Gastroesophageal sphincter (tissue), 4 donors: Measurements from ENCODE around the gene ATF5. TPM values are rescaled to one million over a fixed set of nuclear protein-coding genes. Genes with fewer than 3 reads are reported as not detected.

Experiments
- ATAC-seq: fragments of 150-250 bp; one replicate; pipeline ENCODE4 v1.9.1; 2016; ENCODE audit warnings: mild to moderate bottlenecking, moderate library complexity
- H3K27ac ChIP-seq, 4 donors: fragments of 200-600 bp; sonication (generic) in 3 of 4; 1 replicate in 3 of 4; 2 replicates in 1 of 4; pipeline ENCODE4 v1.5.1; 2016 to 2019
- H3K27me3 ChIP-seq: fragments of 200-600 bp; sonication (generic); one replicate; pipeline ENCODE4 v1.5.1; 2019
- H3K36me3 ChIP-seq, 2 donors: fragments of 200-600 bp; sonication (generic); one replicate each; pipeline ENCODE4 v1.5.1; 2019; ENCODE audit warnings: control low read depth in 1 of 2
- H3K4me1 ChIP-seq, 3 donors: fragments of 200-600 bp; sonication (generic); 1 replicate in 2 of 3; 2 replicates in 1 of 3; pipeline ENCODE4 v1.5.1; 2016 to 2019; ENCODE audit warnings: control low read depth in 2 of 3
- H3K4me3 ChIP-seq, 2 donors: fragments of 200-600 bp; sonication (generic); one replicate each; pipeline ENCODE4 v1.5.1; 2019; ENCODE audit warnings: mild to moderate bottlenecking in 1 of 2, moderate library complexity in 1 of 2
- H3K9me3 ChIP-seq, 3 donors: fragments of 200-600 bp; sonication (generic); one replicate each; pipeline ENCODE4 v1.5.1; 2017 to 2019; ENCODE audit warnings: control low read depth in 2 of 3
- EP300 ChIP-seq: sonication (generic); formaldehyde crosslinking; IDR thresholded peaks from one replicate; pipeline ENCODE4 v1.6.1; 2017; ENCODE audit warnings: antibody characterized with exemption, mild to moderate bottlenecking
- POLR2A ChIP-seq, 2 donors: fragments of 450-650 bp; IDR thresholded peaks; one replicate each; pipeline ENCODE4 v1.6.1; 2017; ENCODE audit warnings: antibody characterized with exemption in 2 of 2, mild to moderate bottlenecking in 2 of 2, moderate library complexity in 1 of 2
- POLR2AphosphoS5 ChIP-seq: sonication (generic); formaldehyde crosslinking; IDR thresholded peaks from one replicate; pipeline ENCODE4 v1.6.1; 2017; ENCODE audit warnings: antibody characterized with exemption
- WGBS, 2 donors: methylation state at CpG; one replicate each; pipeline ENCODE4 v1.1.5; 2018; ENCODE audit warnings: low coverage in 1 of 2; 5-methylcytosine and 5-hydroxymethylcytosine counted together
- total RNA-seq, 4 donors: library from RNA; depleted of rRNA; stranded (reverse); fragments of >200 nt; gene quantifications; one replicate each; pipeline ENCODE4 v1.1.0, GENCODE V29; 2016
- TF ChIP-seq, protein P1 (sequence below), 4 experiments: fragments of 200-600 bp in 2 of 4; fragments of 450-650 bp in 2 of 4; sonication (generic) in 1 of 4; IDR thresholded peaks; one replicate each; pipeline ENCODE4 v1.5.1; 2017 to 2019; ENCODE audit warnings: antibody characterized with exemption in 4 of 4, mild to moderate bottlenecking in 2 of 4, moderate library complexity in 2 of 4

The ATF5 gene
- total RNA-seq, 4 donors from 2014 or later: 12.3 to 22.7 (median 16.7) TPM

- Histone ChIP-seq H3K36me3 (peaks cover 0 to 23% of the 10 kb centered on the region in 2 donors), H3K27ac (no peak overlapping the region), H3K9me3 (no peaks in the 10 kb centered on the region), H3K4me3 (no peak overlapping the region), H3K4me1 (peaks cover 0 to 12% (median 4%) of the 10 kb centered on the region in 3 donors), H3K27me3 (peaks cover 28% of the 10 kb centered on the region)
- no CpG with 5 or more reads among the region's 12 CpGs for WGBS, 2 donors
- TF ChIP-seq, protein P1, sequence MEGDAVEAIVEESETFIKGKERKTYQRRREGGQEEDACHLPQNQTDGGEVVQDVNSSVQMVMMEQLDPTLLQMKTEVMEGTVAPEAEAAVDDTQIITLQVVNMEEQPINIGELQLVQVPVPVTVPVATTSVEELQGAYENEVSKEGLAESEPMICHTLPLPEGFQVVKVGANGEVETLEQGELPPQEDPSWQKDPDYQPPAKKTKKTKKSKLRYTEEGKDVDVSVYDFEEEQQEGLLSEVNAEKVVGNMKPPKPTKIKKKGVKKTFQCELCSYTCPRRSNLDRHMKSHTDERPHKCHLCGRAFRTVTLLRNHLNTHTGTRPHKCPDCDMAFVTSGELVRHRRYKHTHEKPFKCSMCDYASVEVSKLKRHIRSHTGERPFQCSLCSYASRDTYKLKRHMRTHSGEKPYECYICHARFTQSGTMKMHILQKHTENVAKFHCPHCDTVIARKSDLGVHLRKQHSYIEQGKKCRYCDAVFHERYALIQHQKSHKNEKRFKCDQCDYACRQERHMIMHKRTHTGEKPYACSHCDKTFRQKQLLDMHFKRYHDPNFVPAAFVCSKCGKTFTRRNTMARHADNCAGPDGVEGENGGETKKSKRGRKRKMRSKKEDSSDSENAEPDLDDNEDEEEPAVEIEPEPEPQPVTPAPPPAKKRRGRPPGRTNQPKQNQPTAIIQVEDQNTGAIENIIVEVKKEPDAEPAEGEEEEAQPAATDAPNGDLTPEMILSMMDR (IDR thresholded peaks at IDR 0.05): no peak
- TF ChIP-seq POLR2AphosphoS5 (no peak), POLR2A (IDR thresholded peaks at IDR 0.05) (no peak), EP300 (no peak)
- no peak for ATAC-seq
Observed at GRCh38 chr19:49971991-49972411, 43.0 kb downstream of the ATF5 start.

DNA sequence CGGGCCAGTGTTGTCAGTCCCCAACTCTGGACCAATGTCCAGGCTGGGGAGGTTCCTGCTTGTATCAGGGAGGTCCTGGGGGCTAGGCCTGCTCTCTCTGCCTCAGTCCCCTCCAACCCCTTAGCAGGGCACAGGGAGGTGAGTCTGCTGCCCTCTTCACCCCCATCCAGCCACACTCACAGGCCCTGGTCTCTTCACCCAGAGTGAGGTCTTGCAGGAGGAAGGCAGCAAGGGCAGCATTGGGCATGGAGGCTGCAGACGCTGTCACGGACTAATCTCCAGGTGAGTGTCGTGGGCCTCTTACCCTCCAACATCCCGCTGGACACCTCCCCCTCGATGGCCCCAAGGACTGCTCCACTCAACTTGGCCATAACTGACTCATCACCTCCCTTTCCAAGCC, 43.8 kb downstream of the ATF5 start:
- Histone ChIP-seq H3K9me3 (no peaks in the 10 kb centered on the region), H3K36me3 (peaks cover 0 to 32% of the 10 kb centered on the region in 2 donors), H3K4me3 (no peak overlapping the region), H3K4me1 (peaks cover 0 to 12% (median 4%) of the 10 kb centered on the region in 3 donors), H3K27ac (no peak overlapping the region), H3K27me3 (peaks cover 20% of the 10 kb centered on the region)
- TF ChIP-seq POLR2A (IDR thresholded peaks at IDR 0.05) (no peak), EP300 (no peak), POLR2AphosphoS5 (no peak)
- TF ChIP-seq, protein P1 (IDR thresholded peaks at IDR 0.05): no peak
- no peak for ATAC-seq
- WGBS, 2 donors: 88 to 90% methylated on average over 2 to 5 of the region's 6 CpGs

DNA sequence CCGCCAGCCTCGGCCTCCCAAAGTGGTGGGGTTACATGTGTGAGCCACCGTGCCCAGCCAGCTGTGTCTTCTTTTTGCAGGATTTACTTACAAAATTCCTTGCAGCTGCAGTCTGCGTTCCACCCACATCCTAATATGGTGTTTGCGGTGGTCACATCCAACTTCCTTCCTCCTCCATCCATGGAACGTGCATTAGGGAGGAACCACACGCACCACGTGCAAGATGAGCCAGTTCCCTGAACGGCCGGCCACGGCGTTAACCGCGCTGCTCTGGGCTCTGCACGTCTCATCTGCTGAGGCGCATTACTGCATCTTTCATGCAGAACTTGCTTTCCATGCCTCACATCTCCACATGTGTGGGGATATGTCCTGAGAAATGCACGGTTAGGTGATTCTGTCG, 45.0 kb downstream of the ATF5 start:
- peaks cover 0 to 12% (median 4%) of the 10 kb centered on the region in 3 donors for H3K4me1 ChIP-seq
- ATAC-seq: peak; percentile 40
- H3K4me3 ChIP-seq: no peak overlapping the region
- 62 to 84% methylated on average over 4 to 8 of the region's 18 CpGs for WGBS, 2 donors
- no peak for TF ChIP-seq POLR2AphosphoS5
- TF ChIP-seq POLR2A (IDR thresholded peaks at IDR 0.05): no peak
- TF ChIP-seq, protein P1 (IDR thresholded peaks at IDR 0.05): no peak
- TF ChIP-seq EP300: no peak
- no peak overlapping the region for H3K27ac ChIP-seq
- H3K9me3 ChIP-seq: no peaks in the 10 kb centered on the region
- peaks cover 8% of the 10 kb centered on the region for H3K27me3 ChIP-seq
- peaks cover 0 to 43% of the 10 kb centered on the region in 2 donors for H3K36me3 ChIP-seq

GRCh38 chr19:49975051-49975450, 46.0 kb downstream of the ATF5 start:
- Histone ChIP-seq H3K36me3 (peaks cover 0 to 54% of the 10 kb centered on the region in 2 donors), H3K27me3 (peaks cover 1% of the 10 kb centered on the region), H3K4me3 (no peak overlapping the region), H3K27ac (no peak overlapping the region), H3K4me1 (peaks cover 0 to 12% (median 4%) of the 10 kb centered on the region in 3 donors), H3K9me3 (no peaks in the 10 kb centered on the region)
- WGBS, 2 donors: 63% methylated on average over 1 of the region's 7 CpGs; no CpG with 5 or more reads in 1 of the 2 donors
- TF ChIP-seq, protein P1 (IDR thresholded peaks at IDR 0.05): no peak
- no peak for TF ChIP-seq POLR2A (IDR thresholded peaks at IDR 0.05)
- no peak for TF ChIP-seq EP300
- no peak for TF ChIP-seq POLR2AphosphoS5
- no peak for ATAC-seq

- Histone ChIP-seq H3K4me3 (no peak overlapping the region), H3K4me1 (peaks cover 0 to 9% (median 4%) of the 10 kb centered on the region in 3 donors), H3K27me3 (no peaks in the 10 kb centered on the region), H3K27ac (no peak overlapping the region), H3K36me3 (peaks cover 0 to 68% of the 10 kb centered on the region in 2 donors), H3K9me3 (no peaks in the 10 kb centered on the region)
- no peak for ATAC-seq
- TF ChIP-seq POLR2A (IDR thresholded peaks at IDR 0.05) (no peak), POLR2AphosphoS5 (no peak), EP300 (no peak)
- TF ChIP-seq, protein P1 (IDR thresholded peaks at IDR 0.05): no peak
- WGBS, 2 donors: 69% methylated on average over 3 of the region's 3 CpGs; no CpG with 5 or more reads in 1 of the 2 donors
Observed at GRCh38 chr19:49976496-49976895, 47.5 kb downstream of the ATF5 start.
